ENCODE data around the gene ARMC9.
"Not testable (repeated sequence)": the region's sequence is repeated elsewhere in the genome, so short reads cannot be mapped to it uniquely, and the experiment has no call there.

The ARMC9 gene

GRCh38 chr2:231343988-231344387, 145.6 kb downstream of the ARMC9 start:
- DNase-seq (ENCODE audit: low spot score) = no peak

DNA sequence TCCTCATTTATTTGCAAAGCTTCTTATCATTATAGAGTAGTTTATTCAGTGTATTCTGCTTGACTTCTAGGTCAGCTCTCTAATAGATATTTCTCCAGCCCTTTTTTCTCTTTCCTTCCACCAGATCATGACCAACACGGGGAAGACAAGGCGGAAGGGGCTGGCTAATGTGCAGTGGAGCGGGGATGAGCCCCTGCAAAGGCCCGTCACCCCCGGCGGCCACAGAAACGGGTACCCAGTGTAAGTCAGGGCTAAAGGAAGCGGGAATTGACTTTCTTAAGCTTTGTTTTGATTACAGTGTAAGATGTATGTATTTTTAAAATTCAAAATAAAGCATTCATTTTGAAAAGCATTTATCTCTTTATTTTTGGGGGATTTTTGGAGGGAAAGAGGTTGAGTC, 146.4 kb downstream of the ARMC9 start:
- no peak for DNase-seq (ENCODE audit: low spot score)

DNA sequence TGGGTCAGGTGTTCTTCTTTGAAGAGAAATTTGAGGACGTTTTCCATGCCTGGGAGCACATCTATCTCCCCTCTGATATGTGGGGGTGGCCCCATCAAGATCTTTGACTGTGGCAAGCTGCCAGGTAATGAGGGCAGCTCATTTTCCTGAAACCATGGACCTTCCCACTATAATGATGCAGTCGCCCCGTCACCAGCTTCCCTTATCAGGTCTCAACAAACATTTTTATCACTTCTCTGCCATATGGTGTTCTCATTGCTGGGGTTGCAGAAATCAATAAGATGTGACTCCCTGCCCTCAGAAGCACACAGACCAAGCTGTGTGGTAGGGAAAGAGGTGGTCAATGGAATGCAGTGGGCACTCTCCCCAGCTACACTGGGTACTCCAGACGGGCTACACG, 148.7 kb downstream of the ARMC9 start:
- DNase-seq (ENCODE audit: low spot score) = no peak

DNA sequence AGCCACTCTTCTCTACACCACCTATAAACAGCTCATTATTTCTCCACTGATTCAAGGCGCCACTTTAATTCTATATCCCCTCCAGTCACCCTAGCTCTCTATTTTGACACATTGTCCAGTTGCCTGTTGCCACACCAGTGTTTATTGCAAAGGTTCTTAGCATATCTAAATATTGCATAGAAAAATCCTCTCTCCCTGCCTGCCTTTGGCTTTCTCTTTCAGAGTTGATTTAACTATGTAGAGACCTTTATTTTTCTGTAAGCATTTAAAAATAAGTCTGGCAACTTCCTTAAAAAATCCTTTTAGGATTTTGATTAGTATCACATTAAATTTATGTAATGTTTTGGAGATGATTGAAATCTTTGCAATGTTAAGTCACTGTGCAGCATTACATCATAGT, 149.2 kb downstream of the ARMC9 start:
- DNase-seq (ENCODE audit: low spot score) = no peak

- no peak for DNase-seq (ENCODE audit: low spot score)
Measured at GRCh38 chr2:231348173-231348572, 149.7 kb downstream of the ARMC9 start.

DNA sequence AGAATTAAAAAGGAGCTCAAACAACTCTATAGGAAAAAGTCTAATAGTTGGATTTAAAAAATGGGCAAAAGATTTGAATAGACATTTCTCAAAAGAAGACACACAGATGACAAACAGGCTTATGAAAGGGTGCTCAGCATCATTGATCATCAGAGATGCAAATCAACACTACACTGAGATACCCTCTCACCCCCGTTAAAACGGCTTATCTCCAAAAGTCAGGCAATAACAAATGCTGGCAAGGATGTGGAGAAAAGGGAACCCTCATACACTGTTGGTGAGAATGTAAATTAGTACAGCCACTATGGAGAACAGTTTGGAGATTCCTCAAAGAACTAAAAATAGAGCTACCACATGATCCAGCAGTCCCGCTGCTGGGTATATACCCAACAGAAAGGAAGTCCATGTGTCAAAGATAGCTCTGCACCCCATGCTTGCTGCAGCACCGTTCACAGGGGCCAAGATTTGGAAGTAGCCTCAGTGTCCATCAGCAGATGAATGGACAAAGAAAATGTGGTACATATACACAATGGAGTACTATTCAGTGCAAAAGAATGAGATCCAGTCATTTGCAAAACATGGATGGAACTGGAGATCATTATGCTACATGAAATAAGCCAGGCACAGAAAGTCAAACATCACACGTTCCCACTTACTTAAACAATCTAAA, 150.4 kb downstream of the ARMC9 start:
- DNase-seq (ENCODE audit: low spot score) = no peak

- not testable (repeated sequence) for DNase-seq (ENCODE audit: low spot score)
Measured at GRCh38 chr2:231349374-231349735, 150.9 kb downstream of the ARMC9 start.

GRCh38 chr2:231351648-231352047, 153.2 kb downstream of the ARMC9 start:
- DNase-seq (ENCODE audit: low spot score) = no peak

DNA sequence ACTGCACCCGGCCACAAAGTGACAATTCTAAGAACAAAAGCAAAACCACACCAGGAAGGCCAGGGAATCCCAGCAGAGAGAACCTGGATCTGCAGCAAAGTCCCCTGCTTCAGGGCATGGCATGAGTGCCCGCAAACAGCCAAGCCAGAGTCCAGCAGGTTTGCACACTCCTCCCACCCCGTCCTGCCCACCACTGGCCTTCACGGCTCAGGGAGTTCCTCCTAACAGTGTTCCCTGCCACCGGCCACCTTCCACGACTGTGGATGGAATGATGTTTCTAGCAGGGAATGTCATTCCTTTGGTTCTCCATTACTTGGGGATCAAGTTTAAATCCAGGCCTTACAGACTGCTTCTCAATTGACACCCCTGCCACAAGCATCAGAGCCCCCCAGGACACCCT, 155.0 kb downstream of the ARMC9 start:
- no peak for DNase-seq (ENCODE audit: low spot score)

GRCh38 chr2:231355508-231356465, 157.4 kb downstream of the ARMC9 start:
- no peak for DNase-seq (ENCODE audit: low spot score)

GRCh38 chr2:231356466-231356844, 158.0 kb downstream of the ARMC9 start:
- DNase-seq (ENCODE audit: low spot score) = no peak

GRCh38 chr2:231357048-231357447, 158.6 kb downstream of the ARMC9 start:
- no peak for DNase-seq (ENCODE audit: low spot score)

DNA sequence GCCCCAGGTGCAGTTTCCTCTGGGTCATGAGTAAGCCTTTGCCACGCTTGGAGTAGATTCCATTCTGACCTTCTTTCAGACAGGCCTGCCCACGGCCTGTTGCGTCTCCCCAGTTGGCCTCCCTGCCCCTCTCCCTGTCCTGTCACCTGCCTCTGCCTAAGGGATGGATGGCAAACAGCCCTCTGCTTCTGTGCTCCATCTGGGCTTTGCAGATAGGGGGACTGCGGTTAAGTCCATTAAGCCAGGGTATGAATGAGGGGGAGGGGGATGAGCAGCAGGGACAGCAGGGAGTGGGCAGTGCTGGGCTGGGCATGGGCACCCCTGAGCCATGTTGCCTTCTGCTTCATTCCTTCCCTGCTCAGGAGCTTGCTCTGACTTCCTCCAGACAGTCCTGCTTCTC, 159.5 kb downstream of the ARMC9 start:
- DNase-seq (ENCODE audit: low spot score) = no peak

GRCh38 chr2:231359441-231359840, 161.0 kb downstream of the ARMC9 start:
- no peak for DNase-seq (ENCODE audit: low spot score)

DNA sequence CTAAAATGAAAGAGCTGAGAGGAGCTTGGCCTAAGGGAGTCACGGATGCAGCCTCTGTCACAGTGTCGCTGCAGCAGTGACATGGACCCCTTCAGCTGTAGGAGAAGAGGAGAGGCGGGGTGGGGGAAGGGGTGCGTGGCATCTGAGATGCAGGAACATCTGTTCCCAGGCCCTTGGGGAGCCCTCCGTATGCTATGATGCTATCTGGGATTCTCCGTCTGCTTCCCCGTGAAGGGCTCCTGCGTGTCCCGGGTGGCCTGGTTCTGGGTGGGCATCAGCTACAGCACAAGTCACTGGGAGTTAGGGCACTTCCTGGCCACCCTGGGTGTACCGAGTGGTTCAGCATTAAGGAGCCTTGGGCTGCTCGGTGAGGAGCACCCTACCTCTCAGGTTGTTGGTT, 161.5 kb downstream of the ARMC9 start:
- DNase-seq (ENCODE audit: low spot score) = no peak

- no peak for DNase-seq (ENCODE audit: low spot score)
Measured at GRCh38 chr2:231360401-231360800, 162.0 kb downstream of the ARMC9 start.

- DNase-seq (ENCODE audit: low spot score) = no peak
Measured at GRCh38 chr2:231360881-231361371, 162.5 kb downstream of the ARMC9 start.

DNA sequence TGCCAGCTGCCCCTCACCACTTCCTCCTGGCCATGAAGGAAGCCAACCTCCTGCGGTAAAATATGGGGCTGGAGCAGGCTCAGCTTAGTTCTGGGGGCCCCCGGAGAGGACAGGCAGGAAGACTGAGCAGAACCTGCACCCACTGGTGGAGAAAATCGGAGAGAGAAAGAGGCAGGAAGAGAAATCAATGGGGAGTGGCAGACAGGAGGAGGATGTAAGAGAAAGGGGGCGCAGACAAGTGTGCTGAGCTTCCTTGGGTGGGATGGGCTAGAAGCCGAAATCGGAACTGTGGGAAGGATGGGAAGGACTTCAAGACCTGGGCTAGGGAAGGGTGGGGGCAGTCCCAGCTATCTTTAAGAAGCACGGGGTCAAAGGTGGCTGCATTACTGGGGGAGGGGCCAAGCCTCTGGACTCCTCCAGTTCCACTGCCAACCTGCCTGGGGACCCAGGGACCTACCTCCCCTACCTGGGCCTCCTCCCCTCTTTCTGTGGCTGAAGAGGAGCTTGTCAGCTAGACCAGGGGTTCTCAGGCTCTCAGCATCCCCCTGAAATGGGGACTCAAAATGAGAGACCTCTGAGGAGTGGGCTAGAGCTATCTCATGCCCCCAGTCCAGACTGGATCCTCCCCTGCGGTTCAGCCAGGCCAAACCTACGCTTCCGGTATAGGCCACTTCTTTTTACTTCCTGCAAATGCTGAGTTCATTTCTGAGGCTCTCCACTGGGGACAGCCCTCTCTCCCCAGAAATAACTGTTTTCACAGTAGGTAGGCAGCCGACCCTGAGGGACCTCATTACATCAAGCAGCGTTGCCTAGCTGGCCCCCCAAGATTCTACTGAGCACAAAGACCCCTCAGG, 163.5 kb downstream of the ARMC9 start:
- DNase-seq (ENCODE audit: low spot score) = peak; percentile 12

GRCh38 chr2:231362555-231363184, 164.2 kb downstream of the ARMC9 start:
- no peak for DNase-seq (ENCODE audit: low spot score)

GRCh38 chr2:231364061-231364460, 165.6 kb downstream of the ARMC9 start:
- no peak for DNase-seq (ENCODE audit: low spot score)

GRCh38 chr2:231364961-231365810, 166.8 kb downstream of the ARMC9 start:
- no peak for DNase-seq (ENCODE audit: low spot score)

Data from CD4-positive, alpha-beta T cell treated with Interleukin-15 for 4 hours (primary cell).